22Rv1 (cell line): Measurements from ENCODE around the gene SLU7.

ENCODE experiments used
- H3K27ac ChIP-seq: fragments of 450-650 bp; 2 replicates; pipeline ENCODE4 v1.5.1; 2017
- ZFX ChIP-seq: fragments of 450-650 bp; IDR thresholded peaks from 2 replicates; pipeline ENCODE4 v1.6.1; 2017; ENCODE audit warnings: antibody characterized with exemption, borderline replicate concordance
- TF ChIP-seq, protein P1 (sequence below): fragments of 450-650 bp; IDR thresholded peaks from 2 replicates; pipeline ENCODE4 v1.5.1; 2017; ENCODE audit warnings: mild to moderate bottlenecking

Gene SLU7

DNA sequence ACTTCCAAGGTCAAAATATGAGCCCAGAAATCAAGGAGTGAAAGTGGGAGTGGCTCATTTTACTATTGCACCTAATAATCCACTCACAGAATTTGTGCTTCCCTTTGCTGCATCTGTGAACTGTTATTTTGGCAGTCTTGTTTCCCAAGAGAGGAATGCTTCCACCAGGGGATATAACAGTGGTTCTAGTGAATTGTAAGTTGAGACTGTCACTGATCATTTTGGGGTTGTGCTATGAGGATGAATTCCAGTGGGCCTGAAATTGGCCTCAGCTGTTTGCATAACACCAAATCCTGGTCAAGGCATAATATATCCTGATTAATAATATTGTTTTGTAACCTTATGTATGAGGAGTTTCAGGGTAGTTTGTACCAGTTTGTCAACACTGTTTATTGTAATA is 33.4 kb downstream of the SLU7 start:
- H3K27ac ChIP-seq, result no peak overlapping the region
- TF ChIP-seq, protein P1, sequence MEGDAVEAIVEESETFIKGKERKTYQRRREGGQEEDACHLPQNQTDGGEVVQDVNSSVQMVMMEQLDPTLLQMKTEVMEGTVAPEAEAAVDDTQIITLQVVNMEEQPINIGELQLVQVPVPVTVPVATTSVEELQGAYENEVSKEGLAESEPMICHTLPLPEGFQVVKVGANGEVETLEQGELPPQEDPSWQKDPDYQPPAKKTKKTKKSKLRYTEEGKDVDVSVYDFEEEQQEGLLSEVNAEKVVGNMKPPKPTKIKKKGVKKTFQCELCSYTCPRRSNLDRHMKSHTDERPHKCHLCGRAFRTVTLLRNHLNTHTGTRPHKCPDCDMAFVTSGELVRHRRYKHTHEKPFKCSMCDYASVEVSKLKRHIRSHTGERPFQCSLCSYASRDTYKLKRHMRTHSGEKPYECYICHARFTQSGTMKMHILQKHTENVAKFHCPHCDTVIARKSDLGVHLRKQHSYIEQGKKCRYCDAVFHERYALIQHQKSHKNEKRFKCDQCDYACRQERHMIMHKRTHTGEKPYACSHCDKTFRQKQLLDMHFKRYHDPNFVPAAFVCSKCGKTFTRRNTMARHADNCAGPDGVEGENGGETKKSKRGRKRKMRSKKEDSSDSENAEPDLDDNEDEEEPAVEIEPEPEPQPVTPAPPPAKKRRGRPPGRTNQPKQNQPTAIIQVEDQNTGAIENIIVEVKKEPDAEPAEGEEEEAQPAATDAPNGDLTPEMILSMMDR, result no peak
- no peak for TF ChIP-seq ZFX

DNA sequence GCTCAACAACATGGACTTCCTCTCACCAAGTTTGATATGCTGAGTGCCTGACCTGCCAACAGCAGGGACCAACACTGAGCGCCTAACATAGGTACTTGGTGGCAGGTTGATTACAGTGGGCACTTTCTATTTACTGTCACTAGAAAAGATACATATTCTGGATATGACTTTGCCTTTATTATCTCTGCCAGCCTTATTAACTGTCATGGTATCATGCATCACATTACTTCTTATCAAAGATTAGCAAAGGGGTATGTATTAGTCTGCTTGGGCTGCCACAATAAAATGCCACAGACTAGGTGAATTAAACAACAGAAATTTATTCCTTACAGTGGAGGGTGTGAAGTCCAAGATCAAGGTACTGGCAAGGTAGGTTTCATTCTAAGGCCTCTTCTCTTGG is 34.2 kb downstream of the SLU7 start:
- no peak overlapping the region for H3K27ac ChIP-seq
- TF ChIP-seq ZFX, result no peak
- TF ChIP-seq, protein P1, result no peak

DNA sequence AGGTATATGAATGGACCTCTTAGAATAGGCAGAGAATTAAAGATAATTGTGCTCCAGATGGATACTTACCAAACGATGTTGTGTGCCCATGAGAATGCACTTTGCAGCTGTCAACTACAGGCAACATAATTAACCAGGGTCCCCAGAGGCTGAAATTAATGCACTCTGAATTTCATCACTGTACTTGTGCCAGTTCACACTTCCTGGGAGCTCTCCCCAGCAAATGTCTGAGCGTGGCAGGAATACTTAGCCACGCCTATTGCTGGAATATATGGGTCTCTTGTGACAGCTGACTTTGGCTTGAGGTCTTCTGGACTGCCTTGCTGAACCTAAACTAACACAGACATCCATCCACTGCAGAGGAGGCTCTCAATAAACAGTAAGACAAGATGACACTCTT is 36.5 kb downstream of the SLU7 start:
- H3K27ac ChIP-seq, result no peak overlapping the region
- no peak for TF ChIP-seq ZFX
- TF ChIP-seq, protein P1, result no peak

DNA sequence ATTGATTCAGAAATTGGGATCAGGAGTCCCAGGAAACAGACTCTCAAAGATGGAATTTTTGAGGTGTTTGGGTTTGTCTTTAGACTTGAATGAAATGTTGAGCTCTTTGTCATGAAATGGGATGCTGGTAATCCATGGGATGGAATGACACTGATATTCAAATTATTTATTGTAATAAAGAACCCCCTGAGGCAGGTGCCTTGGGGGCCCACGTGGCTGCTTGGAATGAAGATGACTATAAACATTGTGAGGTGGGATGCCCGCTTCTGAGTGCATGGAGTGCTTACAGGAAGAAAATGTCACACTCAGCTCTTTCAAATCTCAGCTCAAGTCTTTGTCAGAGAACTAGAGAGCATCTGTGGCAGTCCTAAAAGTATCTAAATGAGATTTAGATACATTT is 38.8 kb downstream of the SLU7 start:
- no peak overlapping the region for H3K27ac ChIP-seq
- TF ChIP-seq, protein P1, result no peak
- TF ChIP-seq ZFX, result no peak

DNA sequence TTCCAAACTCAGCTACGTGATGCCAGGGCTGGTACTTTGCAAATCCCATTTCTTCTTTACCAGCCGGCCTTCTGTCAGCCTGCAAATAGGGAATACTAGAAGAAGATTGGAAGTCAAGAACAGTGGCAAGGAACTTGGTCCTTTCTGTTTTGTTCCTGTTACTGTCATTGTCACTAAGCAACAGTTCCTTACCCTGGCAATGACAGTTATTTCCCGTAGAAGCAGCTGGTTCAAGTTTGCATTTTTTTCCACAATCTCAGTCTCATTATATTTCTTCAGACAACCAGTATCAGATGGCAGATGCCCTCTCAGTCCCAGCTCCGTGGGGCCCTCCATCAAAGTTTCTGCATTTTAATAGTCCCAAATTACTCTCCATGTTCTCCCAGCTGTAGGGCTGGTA is 39.4 kb downstream of the SLU7 start:
- no peak overlapping the region for H3K27ac ChIP-seq
- TF ChIP-seq ZFX, result no peak
- TF ChIP-seq, protein P1, result no peak

DNA sequence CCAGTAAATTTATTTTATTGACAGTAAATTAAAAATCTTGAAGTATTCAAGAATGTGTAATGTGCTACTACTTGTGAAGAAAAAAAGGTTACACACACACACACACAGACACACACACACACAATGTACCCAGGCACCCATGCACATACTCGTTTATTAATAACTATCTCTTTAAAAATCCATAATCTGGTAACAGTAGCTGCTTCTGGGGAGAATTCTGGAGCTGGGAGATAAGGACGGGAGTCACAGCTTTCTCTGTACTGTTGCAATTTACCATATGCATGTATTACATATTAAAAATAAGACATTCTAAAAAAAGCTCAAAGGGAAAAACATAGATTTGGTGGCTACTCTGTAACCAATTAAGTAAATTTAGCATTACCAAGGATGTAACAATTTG is 40.6 kb downstream of the SLU7 start:
- no peak overlapping the region for H3K27ac ChIP-seq
- TF ChIP-seq, protein P1, result no peak
- TF ChIP-seq ZFX, result no peak

DNA sequence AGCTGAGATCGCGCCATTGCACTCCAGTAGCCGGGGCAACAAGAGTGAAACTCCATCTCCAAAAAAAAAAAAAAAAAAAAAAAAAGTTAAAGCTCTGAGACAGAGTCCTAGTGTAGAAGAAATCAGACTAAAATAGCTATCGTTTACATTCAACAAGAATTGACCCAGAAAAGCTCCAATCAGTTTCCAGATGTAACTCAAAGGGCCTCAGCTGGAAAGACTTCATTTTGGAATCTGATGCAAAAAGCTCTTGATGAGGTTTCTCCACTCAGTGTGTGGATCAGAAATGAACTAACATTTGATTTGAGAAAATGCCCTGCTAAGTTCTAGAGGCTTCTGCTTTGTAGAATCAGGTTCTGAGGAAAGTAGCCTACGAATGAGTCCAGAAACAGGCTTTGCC is 41.2 kb downstream of the SLU7 start:
- H3K27ac ChIP-seq, result no peak overlapping the region
- TF ChIP-seq ZFX, result no peak
- TF ChIP-seq, protein P1, result no peak

DNA sequence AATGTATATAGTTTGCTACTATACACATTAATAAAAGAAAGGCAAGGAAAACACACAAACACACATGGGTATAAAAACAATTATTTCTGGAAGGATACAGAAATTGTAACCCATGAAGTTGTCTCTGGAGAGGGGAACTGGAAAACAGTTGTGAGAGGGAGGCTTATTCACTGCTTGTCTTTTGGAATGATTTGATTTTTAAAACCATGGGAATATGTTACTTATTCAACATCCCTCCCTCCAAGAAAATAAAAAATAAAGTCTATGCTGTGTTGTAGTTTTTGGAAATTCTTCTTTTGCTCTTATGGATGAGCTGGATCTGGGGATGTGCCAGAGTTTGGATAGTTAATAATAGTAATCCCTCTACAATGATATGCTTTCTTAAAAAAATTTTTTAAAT is 42.5 kb downstream of the SLU7 start:
- no peak for TF ChIP-seq ZFX
- TF ChIP-seq, protein P1, result no peak
- H3K27ac ChIP-seq, result no peak overlapping the region
